Neural cell (in vitro differentiated cells): ENCODE measurements around the gene PLA2G2D. TPM values are rescaled to one million over a fixed set of nuclear protein-coding genes. Genes with fewer than 3 reads are reported as not detected.

Source experiments
- H2AFZ ChIP-seq: fragments of 200-600, 300-800 bp; sonication (generic), shearing (Covaris generic); 2 replicates; pipeline ENCODE4 v1.6.0; 2014; ENCODE audit warnings: low read depth, mild to moderate bottlenecking, antibody characterized with exemption, low read length, moderate library complexity
- H3F3A ChIP-seq: fragments of 200-600 bp; shearing (Covaris generic); 2 replicates; pipeline ENCODE4 v1.6.1; 2016; ENCODE audit warnings: mild to moderate bottlenecking, moderate library complexity, mixed read lengths, antibody characterized with exemption, low read length; ENCODE audit not compliant: insufficient read depth, poor library complexity, severe bottlenecking
- H3K27ac ChIP-seq: fragments of 200-600, 300-800 bp; sonication (generic), shearing (Covaris generic); 2 replicates; pipeline ENCODE4 v1.5.1; 2014; ENCODE audit warnings: mild to moderate bottlenecking, low read length, moderate library complexity
- H3K27me3 ChIP-seq: fragments of 300-800, 200-600 bp; sonication (generic), shearing (Covaris generic); 2 replicates; pipeline ENCODE4 v1.6.0; 2014; ENCODE audit warnings: mild to moderate bottlenecking, low read depth, low read length, moderate library complexity; ENCODE audit not compliant: insufficient read depth
- H3K36me3 ChIP-seq: fragments of 300-800, 200-600 bp; sonication (generic), shearing (Covaris generic); 2 replicates; pipeline ENCODE4 v1.5.1; 2014; ENCODE audit warnings: mild to moderate bottlenecking, antibody characterized with exemption, low read length, moderate library complexity; ENCODE audit not compliant: insufficient read depth
- H3K4me2 ChIP-seq: fragments of 300-800, 200-600 bp; sonication (generic), shearing (Covaris generic); 2 replicates; pipeline ENCODE4 v1.6.0; 2014; ENCODE audit warnings: mild to moderate bottlenecking, low read length
- H3K4me3 ChIP-seq: fragments of 300-800, 200-600 bp; sonication (generic), shearing (Covaris generic); 2 replicates; pipeline ENCODE4 v1.5.1; 2014; ENCODE audit warnings: mild to moderate bottlenecking, low read length, moderate library complexity
- H3K79me2 ChIP-seq: fragments of 200-600 bp; shearing (Covaris generic); replicated peaks from 2 replicates; pipeline ENCODE4 v1.6.0; 2014; ENCODE audit warnings: mild to moderate bottlenecking, low read length, moderate library complexity; ENCODE audit not compliant: insufficient read depth
- H3K9ac ChIP-seq: fragments of 300-800, 200-600 bp; sonication (generic), shearing (Covaris generic); 2 replicates; pipeline ENCODE4 v1.6.1; 2016; ENCODE audit warnings: mild to moderate bottlenecking, low read length, mixed read lengths
- H3K9me2 ChIP-seq: fragments of 200-600 bp; shearing (Covaris generic); 2 replicates; pipeline ENCODE4 v1.6.1; 2016; ENCODE audit warnings: mild to moderate bottlenecking, low read length, mixed read lengths; ENCODE audit not compliant: insufficient read depth
- H3K9me3 ChIP-seq: fragments of 200-600, 300-800 bp; sonication (generic), shearing (Covaris generic); 2 replicates; pipeline ENCODE4 v1.6.1; 2016; ENCODE audit warnings: mild to moderate bottlenecking, mixed run types, low read length, moderate library complexity, mixed read lengths
- H4K20me1 ChIP-seq: fragments of 200-600 bp; shearing (Covaris generic); 2 replicates; pipeline ENCODE4 v1.6.1; 2016; ENCODE audit warnings: mild to moderate bottlenecking, mixed run types; ENCODE audit not compliant: insufficient read depth
- CTCF ChIP-seq: fragments of 450-650 bp; IDR thresholded peaks from 2 replicates; pipeline ENCODE4 v1.5.1; 2014; ENCODE audit warnings: antibody characterized with exemption, mild to moderate bottlenecking, moderate library complexity; ENCODE audit not compliant: poor library complexity, severe bottlenecking
- EZH2 ChIP-seq: fragments of 200-600, 300-800 bp; shearing (Covaris generic), sonication (generic); IDR thresholded peaks from 2 replicates; pipeline ENCODE4 v1.6.1; 2014; ENCODE audit warnings: antibody characterized with exemption, low read length, borderline replicate concordance, mild to moderate bottlenecking; ENCODE audit not compliant: insufficient read depth, poor library complexity, severe bottlenecking
- MXI1 ChIP-seq: fragments of 450-650 bp; conservative IDR thresholded peaks from 2 replicates; pipeline ENCODE4 v1.6.1; 2014; ENCODE audit warnings: antibody characterized with exemption, mild to moderate bottlenecking; ENCODE audit not compliant: poor library complexity, severe bottlenecking
- POLR2AphosphoS5 ChIP-seq: IDR thresholded peaks from 2 replicates; pipeline ENCODE4 v1.6.1; 2012
- RAD21 ChIP-seq: fragments of 450-650 bp; conservative IDR thresholded peaks from 2 replicates; pipeline ENCODE4 v1.6.1; 2014; ENCODE audit warnings: antibody characterized with exemption, mild to moderate bottlenecking, moderate library complexity
- REST ChIP-seq: IDR thresholded peaks from 2 replicates; pipeline ENCODE4 v1.6.1; 2012; ENCODE audit warnings: borderline replicate concordance
- SMC3 ChIP-seq: fragments of 450-650 bp; conservative IDR thresholded peaks from 2 replicates; pipeline ENCODE4 v1.6.1; 2014; ENCODE audit warnings: antibody characterized with exemption, mild to moderate bottlenecking, moderate library complexity; ENCODE audit not compliant: poor library complexity
- TAF1 ChIP-seq: IDR thresholded peaks from 2 replicates; pipeline ENCODE4 v1.6.1; 2012; ENCODE audit warnings: low read depth
- polyA plus RNA-seq: library from polyadenylated mRNA; depleted of rRNA; stranded (reverse); fragments of >200 nt; gene quantifications from 2 replicates; pipeline ENCODE4 v1.2.3, GENCODE V29; 2014

The PLA2G2D gene
- polyA plus RNA-seq, 1 donor from 2014 or later: not detected

GRCh38 chr1:20102875-20103274 lies 16.5 kb downstream of the PLA2G2D start:
- H3K36me3 ChIP-seq: no peaks in the 10 kb centered on the region
- H4K20me1 ChIP-seq: no peaks in the 10 kb centered on the region
- no peak overlapping the region for H2AFZ ChIP-seq
- no peak overlapping the region for H3K4me2 ChIP-seq
- no peaks in the 10 kb centered on the region for H3F3A ChIP-seq
- H3K9me2 ChIP-seq: no peaks in the 10 kb centered on the region
- no peak overlapping the region for H3K4me3 ChIP-seq
- no peaks in the 10 kb centered on the region for H3K9me3 ChIP-seq
- no peaks in the 10 kb centered on the region for H3K27me3 ChIP-seq
- H3K27ac ChIP-seq: no peak overlapping the region
- H3K9ac ChIP-seq: no peak overlapping the region
- no peaks in the 10 kb centered on the region for H3K79me2 ChIP-seq
- TF ChIP-seq CTCF (no peak), MXI1 (no peak), RAD21 (no peak), TAF1 (no peak)

GRCh38 chr1:20100632-20101355 lies 18.5 kb downstream of the PLA2G2D start:
- H3K79me2 ChIP-seq: no peaks in the 10 kb centered on the region
- no peak overlapping the region for H3K4me2 ChIP-seq
- no peak overlapping the region for H3K27ac ChIP-seq
- H3K9ac ChIP-seq: no peak overlapping the region
- no peaks in the 10 kb centered on the region for H3K9me2 ChIP-seq
- H4K20me1 ChIP-seq: no peaks in the 10 kb centered on the region
- no peaks in the 10 kb centered on the region for H3F3A ChIP-seq
- H3K4me3 ChIP-seq: no peak overlapping the region
- peaks cover 3% of the 10 kb centered on the region for H3K9me3 ChIP-seq
- H3K36me3 ChIP-seq: no peaks in the 10 kb centered on the region
- H3K27me3 ChIP-seq: no peaks in the 10 kb centered on the region
- peak; percentile 71 for TF ChIP-seq RAD21
- TF ChIP-seq CTCF: peak; percentile 65
- TF ChIP-seq EZH2: no peak
- TF ChIP-seq MXI1: no peak
- TF ChIP-seq REST: no peak
- no peak for TF ChIP-seq POLR2AphosphoS5
- peak; percentile 73 for TF ChIP-seq SMC3
- H2AFZ ChIP-seq: no peak overlapping the region
